ENCODE data around the gene PPM1K. TPM values are rescaled to one million over a fixed set of nuclear protein-coding genes. Genes with fewer than 3 reads are reported as not detected.

Gene PPM1K
- total RNA-seq, 1 experiment from 2014 or later = 4.2 TPM

- Histone ChIP-seq H3K9ac (ENCODE audit: low read length) (no peak overlapping the region), H2AFZ (ENCODE audit: low read depth, low read length, poor library complexity, severe bottlenecking) (no peak overlapping the region), H3K27me3 (ENCODE audit: insufficient read depth, low read length) (no peaks in the 10 kb centered on the region), H3K4me2 (ENCODE audit: low read length) (no peak overlapping the region), H3K4me1 (ENCODE audit: control insufficient read depth in 1 of 2, insufficient read depth in 2 of 2, low read length in 2 of 2) (no peaks in the 10 kb centered on the region), H3K9me2 (ENCODE audit: insufficient read depth) (no peaks in the 10 kb centered on the region), H3K79me2 (ENCODE audit: insufficient read depth, low read length) (no peaks in the 10 kb centered on the region), H3K4me3 (replicated peaks in 1 of 2; ENCODE audit: low read depth in 1 of 2, low read length in 2 of 2) (no peak overlapping the region), H3K36me3 (ENCODE audit: control insufficient read depth in 1 of 2, insufficient read depth in 2 of 2, low read length in 2 of 2) (no peaks in the 10 kb centered on the region), H4K20me1 (ENCODE audit: insufficient read depth) (no peaks in the 10 kb centered on the region), H3K9me3 (ENCODE audit: control insufficient read depth in 1 of 2, insufficient read depth in 1 of 2, low read depth in 1 of 2, low read length in 2 of 2) (no peaks in the 10 kb centered on the region), H3K27ac (ENCODE audit: low read depth, low read length) (no peak overlapping the region)
- ChIA-PET RAD21 (ENCODE audit: low non-redundant PET in 1 of 2, low total read pairs in 2 of 2, uncharacterized antibody in 2 of 2, unreplicated experiment in 2 of 2) (no interaction called here), CTCF (no interaction called here), POLR2A (no interaction called here)
- intact Hi-C loops (cut with micrococcal nuclease) = no loop called here
- no peak for TF ChIP-seq POLR2A (IDR thresholded peaks at IDR 0.05; ENCODE audit: borderline replicate concordance, extremely low read depth, insufficient read depth, insufficient read length)
- TF ChIP-seq FOSL1 (IDR thresholded peaks at IDR 0.05; ENCODE audit: low read depth) = no peak
- TF ChIP-seq TCF7L2 (IDR thresholded peaks at IDR 0.05; ENCODE audit: borderline replicate concordance, extremely low read depth, insufficient read depth, insufficient read length) = no peak
- TF ChIP-seq SRF (IDR thresholded peaks at IDR 0.05; ENCODE audit: low read depth) = no peak
- TF ChIP-seq MAX (IDR thresholded peaks at IDR 0.05) = no peak
- no peak for TF ChIP-seq EZH2phosphoT487 (IDR thresholded peaks at IDR 0.05; ENCODE audit: borderline replicate concordance)
- TF ChIP-seq ELF1 (IDR thresholded peaks at IDR 0.05; ENCODE audit: borderline replicate concordance, low read depth) = no peak
- no peak for TF ChIP-seq ZFX (IDR thresholded peaks at IDR 0.05)
- TF ChIP-seq CBX3 (IDR thresholded peaks at IDR 0.05; ENCODE audit: low read depth) = no peak
- no peak for TF ChIP-seq POLR2AphosphoS5 (IDR thresholded peaks at IDR 0.05; ENCODE audit: low read depth, low read length)
- TF ChIP-seq CTCF (IDR thresholded peaks at IDR 0.05 in 2 of 3, conservative IDR thresholded peaks at IDR 0.05 in 1 of 3; ENCODE audit: borderline replicate concordance in 1 of 3, insufficient read depth in 1 of 3, low read depth in 2 of 3, low read length in 2 of 3) = no peak
- no peak for TF ChIP-seq RAD21 (IDR thresholded peaks at IDR 0.05; ENCODE audit: low read depth)
- TF ChIP-seq SP1 (IDR thresholded peaks at IDR 0.05; ENCODE audit: low read depth) = no peak
- no peak for TF ChIP-seq ZNF274 (IDR thresholded peaks at IDR 0.05; ENCODE audit: low read depth, low read length)
- no peak for TF ChIP-seq REST (IDR thresholded peaks at IDR 0.05; ENCODE audit: low read depth)
- DNase-seq (ENCODE audit: low read depth, low spot score) = no peak
- BruUV-seq (replicated peaks) = no TSS peak
- no peak for ATAC-seq
These were observed 11.3 kb upstream of the PPM1K start for GRCh38 chr4:88295656-88296055.

Data from HCT116 (cell line).